SK-N-SH (cell line): ENCODE measurements around the gene KLHL33. TPM values are rescaled to one million over a fixed set of nuclear protein-coding genes. Genes with fewer than 3 reads are reported as not detected.

Source experiments
- CTCF ChIA-PET: fragments of 300-600, 350-600 bp; formaldehyde crosslinking; extraction: SDS; loops from one replicate; lab custom pipeline; 2021; lab: Yijun Ruan, JAX
- POLR2A ChIA-PET: fragments of 350-600 bp; sonication (Branson Sonifier 250); formaldehyde crosslinking; extraction: SDS; loops from one replicate; lab custom pipeline; 2020; ENCODE audit warnings: antibody characterized with exemption, inconsistent platforms; lab: Yijun Ruan, JAX
- DNase-seq: peaks from one replicate; pipeline ENCODE4 v3.0.0; 2012
- H2AFZ ChIP-seq: fragments of 200-600 bp; sonication (generic); 2 replicates; pipeline ENCODE4 v1.8.1; 2016; ENCODE audit warnings: antibody characterized with exemption, mild to moderate bottlenecking, low read depth
- H3F3A ChIP-seq: fragments of 200-600 bp; sonication (generic); replicated peaks from 2 replicates; pipeline ENCODE3; 2016; ENCODE audit warnings: antibody characterized with exemption, mild to moderate bottlenecking; ENCODE audit not compliant: insufficient read depth
- H3K27ac ChIP-seq, 2 experiments: fragments of 200-500 bp in 1 of 2; fragments of 200-600 bp in 1 of 2; sonication (Bioruptor generic) in 1 of 2; sonication (generic), shearing (Covaris generic) in 1 of 2; 2 replicates each; pipeline versions ENCODE4 v1.5.1 to v1.6.1; 2014 to 2016; ENCODE audit warnings: low read depth in 2 of 2, inconsistent platforms in 1 of 2, low read length in 1 of 2, mild to moderate bottlenecking in 1 of 2, mixed read lengths in 1 of 2
- H3K27me3 ChIP-seq: fragments of 200-600 bp; sonication (generic), shearing (Covaris generic); 2 replicates; pipeline ENCODE4 v1.6.1; 2016; ENCODE audit warnings: mixed run types; ENCODE audit not compliant: insufficient read depth
- H3K36me3 ChIP-seq, 2 experiments: fragments of 200-500 bp in 1 of 2; fragments of 200-600 bp in 1 of 2; sonication (Bioruptor generic) in 1 of 2; sonication (generic) in 1 of 2; replicated peaks in 1 of 2; 2 replicates each; pipeline versions ENCODE3 to v1.5.1; 2014 to 2016; ENCODE audit warnings: low read length in 1 of 2, mild to moderate bottlenecking in 1 of 2; ENCODE audit not compliant: insufficient read depth in 2 of 2, control insufficient read depth in 1 of 2
- H3K4me1 ChIP-seq, 2 experiments: fragments of 200-500 bp in 1 of 2; fragments of 200-600 bp in 1 of 2; sonication (Bioruptor generic) in 1 of 2; sonication (generic), shearing (Covaris generic) in 1 of 2; 2 replicates each; pipeline versions ENCODE4 v1.5.1 to v1.6.1; 2014 to 2016; ENCODE audit warnings: low read depth in 1 of 2, low read length in 1 of 2, mixed run types in 1 of 2; ENCODE audit not compliant: insufficient read depth in 2 of 2, control insufficient read depth in 1 of 2
- H3K4me2 ChIP-seq: fragments of 200-600 bp; sonication (generic), shearing (Covaris generic); 2 replicates; pipeline ENCODE4 v1.6.1; 2017; ENCODE audit warnings: mixed run types
- H3K4me3 ChIP-seq, 2 experiments: fragments of 200-500 bp in 1 of 2; fragments of 200-600 bp in 1 of 2; sonication (Bioruptor generic) in 1 of 2; sonication (generic), shearing (Covaris generic) in 1 of 2; 2 replicates each; pipeline versions ENCODE4 v1.5.1 to v1.8.1; 2014 to 2016; ENCODE audit warnings: low read depth in 2 of 2, inconsistent platforms in 1 of 2, low read length in 1 of 2, mild to moderate bottlenecking in 1 of 2, mixed read lengths in 1 of 2, moderate library complexity in 1 of 2
- H3K79me2 ChIP-seq: fragments of 200-600 bp; sonication (generic); 2 replicates; pipeline ENCODE4 v1.8.1; 2017; ENCODE audit warnings: mild to moderate bottlenecking; ENCODE audit not compliant: insufficient read depth
- H3K9ac ChIP-seq: fragments of 200-600 bp; sonication (generic); 2 replicates; pipeline ENCODE4 v1.6.1; 2017; ENCODE audit warnings: mixed run types
- H3K9me2 ChIP-seq: fragments of 200-600 bp; sonication (generic); 2 replicates; pipeline ENCODE4 v1.6.1; 2017; ENCODE audit warnings: mixed run types
- H3K9me3 ChIP-seq: fragments of 200-600 bp; sonication (generic); 2 replicates; pipeline ENCODE4 v1.6.1; 2017; ENCODE audit warnings: mixed run types, mild to moderate bottlenecking, moderate library complexity
- H4K20me1 ChIP-seq: fragments of 200-600 bp; sonication (generic); 2 replicates; pipeline ENCODE4 v1.6.1; 2017; ENCODE audit warnings: mild to moderate bottlenecking, mixed run types; ENCODE audit not compliant: insufficient read depth
- ELF1 ChIP-seq: IDR thresholded peaks from 2 replicates; pipeline ENCODE4 v1.4.0; 2012
- EP300 ChIP-seq, 2 experiments: IDR thresholded peaks; 2 replicates each; pipeline versions ENCODE4 v1.4.0 to v1.6.1; 2012; ENCODE audit warnings: borderline replicate concordance in 1 of 2, low read depth in 1 of 2, low read length in 1 of 2
- EZH2phosphoT487 ChIP-seq: fragments of 200-600 bp; sonication (generic); IDR thresholded peaks from 2 replicates; pipeline ENCODE4 v1.6.1; 2017; ENCODE audit warnings: low read depth, mixed run types, mild to moderate bottlenecking, antibody characterized with exemption, moderate library complexity, borderline replicate concordance
- FOSL2 ChIP-seq: IDR thresholded peaks from 2 replicates; pipeline ENCODE4 v1.4.0; 2012; ENCODE audit warnings: low read depth, mild to moderate bottlenecking, moderate library complexity, borderline replicate concordance
- FOXJ3 ChIP-seq: sonication (generic); formaldehyde crosslinking; IDR thresholded peaks from 2 replicates; pipeline ENCODE4 v1.5.1; 2020; ENCODE audit warnings: mild to moderate bottlenecking, missing genetic modification reagents
- GABPA ChIP-seq: IDR thresholded peaks from 2 replicates; pipeline ENCODE4 v1.4.0; 2012; ENCODE audit warnings: low read depth, mild to moderate bottlenecking
- GATA2 ChIP-seq: sonication (generic); formaldehyde crosslinking; IDR thresholded peaks from 2 replicates; pipeline ENCODE4 v1.5.0; 2020; ENCODE audit warnings: mild to moderate bottlenecking, missing genetic modification reagents
- JUND ChIP-seq: IDR thresholded peaks from 2 replicates; pipeline ENCODE4 v1.4.0; 2012
- MAX ChIP-seq: IDR thresholded peaks from 2 replicates; pipeline ENCODE4 v1.4.0; 2012; ENCODE audit warnings: low read depth
- MEF2A ChIP-seq: IDR thresholded peaks from 2 replicates; pipeline ENCODE4 v1.4.0; 2012; ENCODE audit warnings: low read depth, borderline replicate concordance
- MXI1 ChIP-seq: IDR thresholded peaks from 2 replicates; pipeline ENCODE4 v1.6.1; 2012; ENCODE audit warnings: mild to moderate bottlenecking, low read depth, low read length, improper control_type of control experiment
- NRF1 ChIP-seq: IDR thresholded peaks from 2 replicates; pipeline ENCODE4 v1.6.1; 2012; ENCODE audit warnings: low read depth, mild to moderate bottlenecking, low read length
- POLR2AphosphoS5 ChIP-seq: IDR thresholded peaks from 2 replicates; pipeline ENCODE4 v1.6.1; 2012; ENCODE audit warnings: low read depth, low read length
- RAD21 ChIP-seq: IDR thresholded peaks from 2 replicates; pipeline ENCODE4 v1.6.1; 2012; ENCODE audit warnings: mild to moderate bottlenecking, low read length
- REST ChIP-seq: IDR thresholded peaks from 2 replicates; pipeline ENCODE4 v1.6.1; 2012; ENCODE audit warnings: mild to moderate bottlenecking, low read depth, low read length, moderate library complexity
- RFX5 ChIP-seq: IDR thresholded peaks from 2 replicates; pipeline ENCODE4 v1.6.1; 2012; ENCODE audit warnings: mild to moderate bottlenecking, improper control_type of control experiment, low read length
- RXRA ChIP-seq: IDR thresholded peaks from 2 replicates; pipeline ENCODE4 v1.4.0; 2012; ENCODE audit warnings: low read depth, mild to moderate bottlenecking, borderline replicate concordance
- SIN3A ChIP-seq: IDR thresholded peaks from 2 replicates; pipeline ENCODE4 v1.6.1; 2012; ENCODE audit warnings: low read depth, mild to moderate bottlenecking, low read length, moderate library complexity, borderline replicate concordance
- SMC3 ChIP-seq: IDR thresholded peaks from 2 replicates; pipeline ENCODE4 v1.6.1; 2012; ENCODE audit warnings: low read depth, low read length, improper control_type of control experiment
- TAF1 ChIP-seq: IDR thresholded peaks from 2 replicates; pipeline ENCODE4 v1.6.1; 2012; ENCODE audit warnings: low read depth, mild to moderate bottlenecking, low read length, moderate library complexity, borderline replicate concordance
- TCF12 ChIP-seq: IDR thresholded peaks from 2 replicates; pipeline ENCODE4 v1.4.0; 2012
- TEAD4 ChIP-seq: IDR thresholded peaks from 2 replicates; pipeline ENCODE4 v1.4.0; 2012; ENCODE audit warnings: mild to moderate bottlenecking, borderline replicate concordance; ENCODE audit not compliant: insufficient read depth
- USF2 ChIP-seq: fragments of 150-350 bp; IDR thresholded peaks from 2 replicates; pipeline ENCODE4 v1.6.1; 2017; ENCODE audit warnings: antibody characterized with exemption, low read length, low read depth, borderline replicate concordance
- YY1 ChIP-seq: IDR thresholded peaks from 2 replicates; pipeline ENCODE4 v1.4.0; 2012; ENCODE audit warnings: low read depth, mild to moderate bottlenecking
- ZBTB33 ChIP-seq: IDR thresholded peaks from 2 replicates; pipeline ENCODE4 v1.4.0; 2012; ENCODE audit warnings: low read depth, borderline replicate concordance
- WGBS: methylation state at CpG from one replicate; pipeline ENCODE4 v1.1.6; 2017; ENCODE audit warnings: low lambda C conversion rate; 5-methylcytosine and 5-hydroxymethylcytosine counted together
- polyA plus RNA-seq, 3 experiments: library from polyadenylated mRNA; depleted of rRNA; stranded (reverse); fragments of >200 nt; gene quantifications; 2 replicates each; pipeline ENCODE4 v1.2.3, GENCODE V29; 2012

Gene KLHL33
- polyA plus RNA-seq, 1 of the 3 experiments (the other 2 are of a cell fraction) = not detected

GRCh38 chr14:20461225-20462141, 25.5 kb upstream of the KLHL33 start, which contains the start of gene PIP4P1:
PIP4P1 (minus strand) TSS chr14:20461434; CDS start chr14:20461325, 109 bp downstream.
- Histone ChIP-seq H3K79me2 (peaks cover 33% of the 10 kb centered on the region), H3K9me3 (no peaks in the 10 kb centered on the region), H4K20me1 (no peaks in the 10 kb centered on the region), H3K4me3 (peak within 1 kb of the TSS; percentile 81 to 92), H3K9ac (peak within 1 kb of the TSS; percentile 85), H3K27me3 (no peaks in the 10 kb centered on the region; the same call in 1 of the 2 replicates), H3K9me2 (no peaks in the 10 kb centered on the region), H3K36me3 (peaks cover 35 to 36% of the 10 kb centered on the region in 2 experiments), H3F3A (peaks cover 13% of the 10 kb centered on the region), H3K27ac (peak within 1 kb of the TSS; percentile 67 to 82), H3K4me1 (peaks cover 9 to 19% of the 10 kb centered on the region in 2 experiments; a peak in 3 of 4 replicates), H3K4me2 (peak within 1 kb of the TSS; percentile 90), H2AFZ (peak within 1 kb of the TSS; percentile 86)
- under 1% methylated on average over 26 of the region's 67 CpGs for WGBS
- CTCF ChIA-PET = interaction anchor here (0.5 to 1.5 kb wide), 4 partner anchors 45 to 643 kb away, joined by 3 read pairs; no protein-coding TSS in a partner anchor
- POLR2A ChIA-PET = interaction anchor here (1.1 to 1.7 kb wide), 3 partner anchors 9 to 118 kb away, joined by 4 to 14 read pairs (median 10); partner anchors contain the start of genes PARP2, PNP and TEP1
- peak; percentile 92 for DNase-seq
- TF ChIP-seq ZBTB33 (no peak), TCF12 (peak; percentile 59; the same call in 1 of the 2 replicates), RFX5 (peak; percentile 86), EZH2phosphoT487 (no peak), RAD21 (no peak), FOSL2 (no peak), REST (no peak), NRF1 (peak; percentile 80), RXRA (no peak), MXI1 (peak; percentile 89), EP300 (IDR thresholded peaks at IDR 0.05; ENCODE audit: borderline replicate concordance in 1 of 2, low read depth in 1 of 2, low read length in 1 of 2) (peak in 1 of 2 experiments; percentile 41; a peak in 1 of 4 replicates), GATA2 (CRISPR knock-in tag) (no peak), POLR2AphosphoS5 (peak; percentile 81), SIN3A (peak; percentile 11; the same call in 1 of the 2 replicates), JUND (no peak), USF2 (peak; percentile 99), GABPA (no peak), MEF2A (no peak), YY1 (peak; percentile 42; the same call in 1 of the 2 replicates), TAF1 (peak; percentile 56; the same call in 1 of the 2 replicates), SMC3 (no peak), MAX (peak; percentile 97), ELF1 (peak; percentile 79; the same call in 1 of the 2 replicates), TEAD4 (no peak), FOXJ3 (no peak)
